A549 (cell line): ENCODE results near the gene EMX2. TPM values are rescaled to one million over a fixed set of nuclear protein-coding genes. Genes with fewer than 3 reads are reported as not detected.

Experiments
- ATAC-seq, 2 experiments: fragments of 200-7000 bp in 1 of 2; fragments of >200 bp in 1 of 2; cut with Nextera tagmentation in 1 of 2; cut with Tn5 transposase in 1 of 2; 3 replicates each; pipeline versions ENCODE4 v1.8.0 to v1.9.1; 2018 to 2020; ENCODE audit warnings: mild to moderate bottlenecking in 1 of 2, moderate library complexity in 1 of 2
- CTCF ChIA-PET: fragments of 300-600 bp; sonication (Branson Sonifier 250); formaldehyde crosslinking; extraction: SDS; loops from one replicate; lab custom pipeline; 2021; ENCODE audit warnings: antibody characterized with exemption, inconsistent platforms; lab: Yijun Ruan, JAX
- POLR2A ChIA-PET: fragments of 350-600 bp; formaldehyde crosslinking; extraction: SDS; loops from one replicate; lab custom pipeline; 2021; ENCODE audit warnings: antibody characterized with exemption, inconsistent platforms; lab: Yijun Ruan, JAX
- DNase-seq, 2 experiments: peaks; one replicate each; pipeline versions ENCODE4 v3.0.0 to v3.0.0-alpha.2; 2011 to 2016; ENCODE audit warnings: low read depth in 1 of 2, low spot score in 1 of 2
- FAIRE-seq: peaks from 2 replicates; lab custom pipeline; 2011; peaks lifted over from hg19 to GRCh38; lab: Jason Lieb, UNC
- H3K27ac ChIP-seq, 2 experiments: fragments of >200 bp; sonication (Bioruptor Twin); formaldehyde crosslinking; 3 replicates each; pipeline ENCODE4 v1.5.1; 2016 to 2017
- H3K4me1 ChIP-seq: fragments of >200 bp; sonication (Bioruptor Twin); formaldehyde crosslinking; 3 replicates; pipeline ENCODE4 v1.6.1; 2016
- H3K4me2 ChIP-seq: fragments of >200 bp; sonication (Bioruptor Twin); formaldehyde crosslinking; 3 replicates; pipeline ENCODE4 v1.6.1; 2016
- H3K4me3 ChIP-seq: fragments of >200 bp; sonication (Bioruptor Twin); formaldehyde crosslinking; 3 replicates; pipeline ENCODE4 v1.5.1; 2016
- H3K9me3 ChIP-seq: fragments of >200 bp; sonication (Bioruptor Twin); formaldehyde crosslinking; 3 replicates; pipeline ENCODE4 v1.6.1; 2016
- CBX2 ChIP-seq: fragments of 200-600 bp; sonication (generic); IDR thresholded peaks from 2 replicates; pipeline ENCODE4 v1.6.1; 2016; ENCODE audit warnings: low read depth, mild to moderate bottlenecking, borderline replicate concordance
- CBX8 ChIP-seq: fragments of 200-600 bp; sonication (generic); IDR thresholded peaks from 2 replicates; pipeline ENCODE4 v1.6.1; 2016
- CEBPB ChIP-seq, 2 experiments: fragments of >200 bp in 1 of 2; sonication (Bioruptor Twin) in 1 of 2; formaldehyde crosslinking in 1 of 2; IDR thresholded peaks; 2 replicates each; pipeline ENCODE4 v1.6.1; 2012 to 2016
- E2F6 ChIP-seq: IDR thresholded peaks from 2 replicates; pipeline ENCODE4 v1.6.1; 2012; ENCODE audit warnings: low read depth, borderline replicate concordance
- EP300 ChIP-seq, 2 experiments: fragments of >200 bp; sonication (Bioruptor Twin); formaldehyde crosslinking; IDR thresholded peaks; 2 replicates in 1 of 2; 3 replicates in 1 of 2; pipeline ENCODE4 v1.6.1; 2016 to 2017
- ESRRA ChIP-seq: fragments of 150-350 bp; IDR thresholded peaks from 2 replicates; pipeline ENCODE4 v1.6.1; 2014; ENCODE audit warnings: mild to moderate bottlenecking, low read length, borderline replicate concordance
- FOSB ChIP-seq: fragments of 250-450 bp; sonication (Bioruptor Pico); IDR thresholded peaks from 2 replicates; pipeline ENCODE4 v1.5.0; 2020; ENCODE audit warnings: mild to moderate bottlenecking, moderate library complexity
- FOXS1 ChIP-seq: fragments of 250-450 bp; sonication (Bioruptor Pico); IDR thresholded peaks from 2 replicates; pipeline ENCODE4 v1.5.0; 2020; ENCODE audit warnings: mild to moderate bottlenecking, moderate library complexity
- HOXB13 ChIP-seq: fragments of 250-450 bp; sonication (Bioruptor Pico); IDR thresholded peaks from 2 replicates; pipeline ENCODE4 v1.5.0; 2020; ENCODE audit warnings: low read depth, mild to moderate bottlenecking, moderate library complexity
- JUN ChIP-seq, 2 experiments: fragments of >200 bp; sonication (Bioruptor Twin); formaldehyde crosslinking; IDR thresholded peaks; 2 replicates in 1 of 2; 3 replicates in 1 of 2; pipeline ENCODE4 v1.6.1; 2016 to 2017
- JUNB ChIP-seq: fragments of >200 bp; sonication (Bioruptor Twin); formaldehyde crosslinking; IDR thresholded peaks from 2 replicates; pipeline ENCODE4 v1.6.1; 2016
- MYC ChIP-seq: IDR thresholded peaks from 2 replicates; pipeline ENCODE4 v1.6.1; 2012; ENCODE audit warnings: mild to moderate bottlenecking, inconsistent platforms, low read length, improper control_type of control experiment, borderline replicate concordance
- NFE2L2 ChIP-seq: fragments of 150-350 bp; conservative IDR thresholded peaks from 2 replicates; pipeline ENCODE4 v1.6.1; 2014; ENCODE audit warnings: low read length
- NPAS2 ChIP-seq: fragments of 250-450 bp; sonication (Bioruptor Pico); IDR thresholded peaks from 2 replicates; pipeline ENCODE4 v1.8.0; 2022; ENCODE audit warnings: mild to moderate bottlenecking, moderate library complexity, borderline replicate concordance
- PHF8 ChIP-seq: fragments of 200-600 bp; sonication (generic); IDR thresholded peaks from 2 replicates; pipeline ENCODE4 v1.6.1; 2016; ENCODE audit warnings: low read depth, mild to moderate bottlenecking, antibody characterized with exemption, moderate library complexity, borderline replicate concordance
- RAD21 ChIP-seq, 2 experiments: fragments of >200 bp in 1 of 2; sonication (Bioruptor Twin) in 1 of 2; formaldehyde crosslinking in 1 of 2; IDR thresholded peaks in 1 of 2; conservative IDR thresholded peaks in 1 of 2; 2 replicates in 1 of 2; 3 replicates in 1 of 2; pipeline ENCODE4 v1.6.1; 2012 to 2018; ENCODE audit warnings: inconsistent platforms in 1 of 2
- RARB ChIP-seq: fragments of 250-450 bp; sonication (Bioruptor Pico); IDR thresholded peaks from 2 replicates; pipeline ENCODE4 v1.8.0; 2021; ENCODE audit warnings: mild to moderate bottlenecking, moderate library complexity
- RCOR1 ChIP-seq: fragments of 150-350 bp; IDR thresholded peaks from 2 replicates; pipeline ENCODE4 v1.6.1; 2014; ENCODE audit warnings: antibody characterized with exemption, low read length, low read depth
- SMC3 ChIP-seq: fragments of >200 bp; sonication (Bioruptor Twin); formaldehyde crosslinking; IDR thresholded peaks from 3 replicates; pipeline ENCODE4 v1.6.1; 2018; ENCODE audit warnings: inconsistent platforms
- SREBF2 ChIP-seq: fragments of 450-650 bp; IDR thresholded peaks from 2 replicates; pipeline ENCODE4 v1.6.1; 2014; ENCODE audit warnings: mild to moderate bottlenecking, moderate library complexity
- TP53 ChIP-seq: fragments of 250-450 bp; sonication (Bioruptor Pico); IDR thresholded peaks from 2 replicates; pipeline ENCODE4 v1.5.0; 2021; ENCODE audit warnings: mild to moderate bottlenecking, moderate library complexity
- ZC3H11A ChIP-seq: fragments of 450-650 bp; IDR thresholded peaks from 2 replicates; pipeline ENCODE4 v1.6.1; 2014; ENCODE audit warnings: antibody characterized with exemption, mild to moderate bottlenecking
- ZSCAN20 ChIP-seq: fragments of 250-450 bp; sonication (Bioruptor Pico); IDR thresholded peaks from 2 replicates; pipeline ENCODE4 v1.8.0; 2022; ENCODE audit warnings: mild to moderate bottlenecking, moderate library complexity
- WGBS: methylation state at CpG from one replicate; pipeline ENCODE4 v1.1.6; 2017; ENCODE audit errors: missing lambda C conversion rate; 5-methylcytosine and 5-hydroxymethylcytosine counted together
- polyA plus RNA-seq, 4 experiments: library from polyadenylated mRNA; depleted of rRNA in 3 of 4; stranded (reverse); fragments of >200 nt; fragmentation: RNase III in 1 of 4; extraction: RNeasy Plus Mini Kit Qiagen cat#74134 plus additional on column Dnase treatment in 1 of 4; gene quantifications; 2 replicates in 3 of 4; 3 replicates in 1 of 4; pipeline ENCODE4 v1.2.3, GENCODE V29; 2011 to 2017
- TF ChIP-seq, protein P1 (sequence below): IDR thresholded peaks from 2 replicates; pipeline ENCODE4 v1.6.1; 2012
- TF ChIP-seq, protein P2 (sequence below): fragments of 450-650 bp; IDR thresholded peaks from 2 replicates; pipeline ENCODE4 v1.6.1; 2014; ENCODE audit warnings: antibody characterized with exemption
- TF ChIP-seq, protein P3 (sequence below): fragments of 250-450 bp; sonication (Bioruptor Pico); IDR thresholded peaks from 2 replicates; pipeline ENCODE4 v1.5.0; 2020; ENCODE audit warnings: low read depth, mild to moderate bottlenecking, moderate library complexity
- TF ChIP-seq, protein P4 (sequence below): fragments of >200 bp; sonication (Bioruptor Twin); formaldehyde crosslinking; IDR thresholded peaks from 2 replicates; pipeline ENCODE4 v1.6.1; 2016

Gene EMX2
- polyA plus RNA-seq, 2 of the 4 experiments (the other 2 are of a cell fraction), result not detected

- TF ChIP-seq, protein P1, sequence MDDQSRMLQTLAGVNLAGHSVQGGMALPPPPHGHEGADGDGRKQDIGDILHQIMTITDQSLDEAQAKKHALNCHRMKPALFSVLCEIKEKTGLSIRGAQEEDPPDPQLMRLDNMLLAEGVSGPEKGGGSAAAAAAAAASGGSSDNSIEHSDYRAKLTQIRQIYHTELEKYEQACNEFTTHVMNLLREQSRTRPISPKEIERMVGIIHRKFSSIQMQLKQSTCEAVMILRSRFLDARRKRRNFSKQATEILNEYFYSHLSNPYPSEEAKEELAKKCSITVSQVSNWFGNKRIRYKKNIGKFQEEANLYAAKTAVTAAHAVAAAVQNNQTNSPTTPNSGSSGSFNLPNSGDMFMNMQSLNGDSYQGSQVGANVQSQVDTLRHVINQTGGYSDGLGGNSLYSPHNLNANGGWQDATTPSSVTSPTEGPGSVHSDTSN, result no peak
- TF ChIP-seq, all 56 proteins: peak for 0
Observed at GRCh38 chr10:117541405-117541908, 1.1 kb upstream of the EMX2 start (continued).

DNA sequence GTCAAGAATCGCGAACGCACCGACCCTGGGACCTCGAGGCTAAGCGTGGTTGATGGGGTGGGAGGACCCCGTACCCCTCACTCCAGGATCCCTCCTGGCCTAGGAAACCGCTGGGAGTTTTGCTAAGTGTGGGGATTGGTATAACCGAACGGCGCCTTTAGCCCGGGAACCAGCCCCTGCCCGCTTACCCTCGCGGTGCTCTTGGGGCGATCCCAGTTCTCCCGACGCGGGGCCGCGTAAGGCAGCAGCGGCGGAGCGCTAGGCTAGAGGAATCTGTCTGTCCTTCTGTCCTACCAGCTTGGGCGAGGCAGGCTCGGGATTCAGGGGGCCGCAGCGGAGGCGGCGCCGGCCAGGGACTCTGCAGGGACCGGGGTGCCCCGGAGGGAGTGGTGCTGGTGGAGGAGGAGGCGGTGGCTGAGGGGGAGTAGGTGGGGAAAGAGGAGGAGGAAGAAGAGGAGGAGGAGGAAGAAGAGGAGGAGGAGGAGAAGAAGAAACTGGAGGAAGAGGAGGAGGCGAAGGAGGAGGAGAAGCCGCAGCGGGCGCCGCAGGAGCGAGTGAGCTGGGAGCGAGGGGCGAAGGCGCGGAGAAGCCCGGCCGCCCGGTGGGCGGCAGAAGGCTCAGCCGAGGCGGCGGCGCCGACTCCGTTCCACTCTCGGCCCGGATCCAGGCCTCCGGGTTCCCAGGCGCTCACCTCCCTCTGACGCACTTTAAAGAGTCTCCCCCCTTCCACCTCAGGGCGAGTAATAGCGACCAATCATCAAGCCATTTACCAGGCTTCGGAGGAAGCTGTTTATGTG, 439 bp upstream of the EMX2 start:
- ChIA-PET CTCF (interaction anchor here (1.7 kb wide), 1 partner anchor 108 kb away, joined by 3 read pairs; no protein-coding TSS in a partner anchor), POLR2A (no interaction called here)
- Histone ChIP-seq H3K27ac (peak overlapping the region in 1 of 2 experiments; percentile 30; a peak in 1 of 6 replicates), H3K4me1 (peaks cover 17% of the 10 kb centered on the region), H3K9me3 (no peaks in the 10 kb centered on the region), H3K4me3 (peak overlapping the region; percentile 43), H3K4me2 (peak overlapping the region; percentile 82)
- ATAC-seq (peak; percentile 11 to 54; a peak in 4 of 6 replicates), FAIRE-seq (no peak), DNase-seq (peak; percentile 29 to 52)
- TF ChIP-seq CBX2 (no peak), E2F6 (no peak), SREBF2 (no peak), CBX8 (no peak), HOXB13 (CRISPR knock-in tag) (no peak), CEBPB (IDR thresholded peaks at IDR 0.05) (no peak), RAD21 (conservative IDR thresholded peaks at IDR 0.05 in 1 of 2, IDR thresholded peaks at IDR 0.05 in 1 of 2) (no peak), MYC (no peak), NFE2L2 (no peak), PHF8 (no peak), TP53 (CRISPR knock-in tag) (no peak), EP300 (IDR thresholded peaks at IDR 0.05) (no peak), NPAS2 (CRISPR knock-in tag) (no peak), ZSCAN20 (CRISPR knock-in tag) (no peak)
- TF ChIP-seq, protein P2, sequence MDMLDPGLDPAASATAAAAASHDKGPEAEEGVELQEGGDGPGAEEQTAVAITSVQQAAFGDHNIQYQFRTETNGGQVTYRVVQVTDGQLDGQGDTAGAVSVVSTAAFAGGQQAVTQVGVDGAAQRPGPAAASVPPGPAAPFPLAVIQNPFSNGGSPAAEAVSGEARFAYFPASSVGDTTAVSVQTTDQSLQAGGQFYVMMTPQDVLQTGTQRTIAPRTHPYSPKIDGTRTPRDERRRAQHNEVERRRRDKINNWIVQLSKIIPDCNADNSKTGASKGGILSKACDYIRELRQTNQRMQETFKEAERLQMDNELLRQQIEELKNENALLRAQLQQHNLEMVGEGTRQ, result no peak
- TF ChIP-seq, protein P3, sequence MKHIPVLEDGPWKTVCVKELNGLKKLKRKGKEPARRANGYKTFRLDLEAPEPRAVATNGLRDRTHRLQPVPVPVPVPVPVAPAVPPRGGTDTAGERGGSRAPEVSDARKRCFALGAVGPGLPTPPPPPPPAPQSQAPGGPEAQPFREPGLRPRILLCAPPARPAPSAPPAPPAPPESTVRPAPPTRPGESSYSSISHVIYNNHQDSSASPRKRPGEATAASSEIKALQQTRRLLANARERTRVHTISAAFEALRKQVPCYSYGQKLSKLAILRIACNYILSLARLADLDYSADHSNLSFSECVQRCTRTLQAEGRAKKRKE (CRISPR knock-in tag), result no peak
- 41% methylated on average over 61 of the region's 62 CpGs for WGBS

DNA sequence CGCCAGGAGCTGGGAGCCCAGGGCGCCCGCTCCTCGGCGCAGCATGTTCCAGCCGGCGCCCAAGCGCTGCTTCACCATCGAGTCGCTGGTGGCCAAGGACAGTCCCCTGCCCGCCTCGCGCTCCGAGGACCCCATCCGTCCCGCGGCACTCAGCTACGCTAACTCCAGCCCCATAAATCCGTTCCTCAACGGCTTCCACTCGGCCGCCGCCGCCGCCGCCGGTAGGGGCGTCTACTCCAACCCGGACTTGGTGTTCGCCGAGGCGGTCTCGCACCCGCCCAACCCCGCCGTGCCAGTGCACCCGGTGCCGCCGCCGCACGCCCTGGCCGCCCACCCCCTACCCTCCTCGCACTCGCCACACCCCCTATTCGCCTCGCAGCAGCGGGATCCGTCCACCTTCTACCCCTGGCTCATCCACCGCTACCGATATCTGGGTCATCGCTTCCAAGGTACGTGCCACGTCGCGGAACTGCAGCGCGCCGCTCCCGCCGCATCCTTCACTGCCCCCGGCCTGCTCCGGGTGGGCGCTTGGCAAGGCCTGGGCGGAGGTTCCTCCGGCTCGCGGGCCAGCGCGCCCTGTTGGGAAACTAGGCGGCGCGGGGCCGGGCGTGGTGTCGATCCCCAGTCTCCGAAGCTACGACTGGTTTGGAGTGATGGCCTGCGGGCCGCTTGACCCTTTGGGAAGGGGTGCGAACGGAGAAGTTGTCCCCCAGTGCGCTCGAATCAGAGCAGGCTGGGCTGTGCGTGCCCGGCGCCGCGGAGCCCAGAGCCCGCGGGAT, 868 bp downstream of the EMX2 start:
- TF ChIP-seq ZSCAN20 (CRISPR knock-in tag), result no peak
- TF ChIP-seq JUNB, result no peak
- no peak for TF ChIP-seq ZC3H11A
- TF ChIP-seq ESRRA, result no peak
- TF ChIP-seq RAD21 (conservative IDR thresholded peaks at IDR 0.05 in 1 of 2, IDR thresholded peaks at IDR 0.05 in 1 of 2), result no peak
- no peak for TF ChIP-seq SMC3
- TF ChIP-seq RARB (CRISPR knock-in tag), result no peak
- TF ChIP-seq RCOR1, result no peak
- TF ChIP-seq, protein P4, sequence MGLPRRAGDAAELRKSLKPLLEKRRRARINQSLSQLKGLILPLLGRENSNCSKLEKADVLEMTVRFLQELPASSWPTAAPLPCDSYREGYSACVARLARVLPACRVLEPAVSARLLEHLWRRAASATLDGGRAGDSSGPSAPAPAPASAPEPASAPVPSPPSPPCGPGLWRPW, result no peak
- no peak for TF ChIP-seq FOSB (CRISPR knock-in tag)
- TF ChIP-seq PHF8, result no peak
- no peak for TF ChIP-seq JUN (IDR thresholded peaks at IDR 0.05)
- TF ChIP-seq, protein P3 (CRISPR knock-in tag), result no peak
- no peak for TF ChIP-seq CBX8
- no peak for TF ChIP-seq FOXS1 (CRISPR knock-in tag)
- ATAC-seq, result no peak
- no peak for FAIRE-seq
- H3K4me2 ChIP-seq, result peak overlapping the region; percentile 74
- H3K9me3 ChIP-seq, result no peaks in the 10 kb centered on the region
- 82% methylated on average over 74 of the region's 90 CpGs for WGBS
- CTCF ChIA-PET, result no interaction called here
- H3K27ac ChIP-seq, result no peak overlapping the region
- DNase-seq, result no peak
- H3K4me1 ChIP-seq, result peaks cover 13% of the 10 kb centered on the region
- peak overlapping the region; percentile 43; the same call in 2 of the 3 replicates for H3K4me3 ChIP-seq
- POLR2A ChIA-PET, result no interaction called here
